Measurements from ENCODE around the gene MICU1. TPM values are rescaled to one million over a fixed set of nuclear protein-coding genes. Genes with fewer than 3 reads are reported as not detected.
"Not testable (repeated sequence)": the region's sequence is repeated elsewhere in the genome, so short reads cannot be mapped to it uniquely, and the experiment has no call there.

The MICU1 gene
- total RNA-seq, 1 experiment from 2014 or later, result 39.4 TPM

DNA sequence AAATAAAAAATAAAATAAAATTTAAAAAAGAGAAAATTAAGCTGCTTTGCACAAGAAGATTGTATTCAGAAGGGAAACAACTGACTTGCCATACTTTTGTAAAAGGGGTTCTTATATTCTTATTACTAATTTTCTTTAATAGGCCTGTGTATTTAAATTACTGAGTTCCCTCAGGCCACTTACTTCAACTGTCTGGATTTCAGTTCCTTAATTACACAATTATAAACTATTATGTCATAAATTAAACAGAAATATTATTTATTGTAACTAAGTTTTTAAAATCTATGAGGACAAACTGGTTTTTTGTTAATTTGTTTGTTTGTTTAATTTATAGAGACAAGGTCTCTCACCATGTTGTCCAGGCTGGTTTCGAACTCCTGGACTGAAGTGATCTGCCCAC, 22.4 kb upstream of the MICU1 start:
- BruUV-seq (replicated peaks), result no TSS peak
- POLR2A ChIA-PET, result no interaction called here
- Histone ChIP-seq H3K4me3 (replicated peaks in 1 of 2; ENCODE audit: low read depth in 1 of 2, low read length in 2 of 2) (no peak overlapping the region), H3K9ac (ENCODE audit: low read length) (no peak overlapping the region), H2AFZ (ENCODE audit: low read depth, low read length, poor library complexity, severe bottlenecking) (no peak overlapping the region), H3K4me1 (ENCODE audit: control insufficient read depth in 1 of 2, insufficient read depth in 2 of 2, low read length in 2 of 2) (no peaks in the 10 kb centered on the region), H4K20me1 (ENCODE audit: insufficient read depth) (no peaks in the 10 kb centered on the region), H3K79me2 (ENCODE audit: insufficient read depth, low read length) (no peaks in the 10 kb centered on the region), H3K27ac (ENCODE audit: low read depth, low read length) (no peak overlapping the region), H3K27me3 (ENCODE audit: insufficient read depth, low read length) (no peaks in the 10 kb centered on the region), H3K9me3 (ENCODE audit: control insufficient read depth in 1 of 2, insufficient read depth in 1 of 2, low read depth in 1 of 2, low read length in 2 of 2) (no peaks in the 10 kb centered on the region), H3K9me2 (ENCODE audit: insufficient read depth) (no peaks in the 10 kb centered on the region), H3K4me2 (ENCODE audit: low read length) (no peak overlapping the region), H3K36me3 (ENCODE audit: control insufficient read depth in 1 of 2, insufficient read depth in 2 of 2, low read length in 2 of 2) (no peaks in the 10 kb centered on the region)
- no peak for TF ChIP-seq EGR1 (IDR thresholded peaks at IDR 0.05; ENCODE audit: low read depth)
- TF ChIP-seq EZH2phosphoT487 (IDR thresholded peaks at IDR 0.05; ENCODE audit: borderline replicate concordance), result no peak
- no peak for TF ChIP-seq TCF7L2 (IDR thresholded peaks at IDR 0.05; ENCODE audit: borderline replicate concordance, extremely low read depth, insufficient read depth, insufficient read length)
- TF ChIP-seq YY1 (IDR thresholded peaks at IDR 0.05; ENCODE audit: extremely low read depth, insufficient replicate concordance, low read depth, low read length), result no peak
- no peak for TF ChIP-seq SP1 (IDR thresholded peaks at IDR 0.05; ENCODE audit: low read depth)
- TF ChIP-seq, protein P1, sequence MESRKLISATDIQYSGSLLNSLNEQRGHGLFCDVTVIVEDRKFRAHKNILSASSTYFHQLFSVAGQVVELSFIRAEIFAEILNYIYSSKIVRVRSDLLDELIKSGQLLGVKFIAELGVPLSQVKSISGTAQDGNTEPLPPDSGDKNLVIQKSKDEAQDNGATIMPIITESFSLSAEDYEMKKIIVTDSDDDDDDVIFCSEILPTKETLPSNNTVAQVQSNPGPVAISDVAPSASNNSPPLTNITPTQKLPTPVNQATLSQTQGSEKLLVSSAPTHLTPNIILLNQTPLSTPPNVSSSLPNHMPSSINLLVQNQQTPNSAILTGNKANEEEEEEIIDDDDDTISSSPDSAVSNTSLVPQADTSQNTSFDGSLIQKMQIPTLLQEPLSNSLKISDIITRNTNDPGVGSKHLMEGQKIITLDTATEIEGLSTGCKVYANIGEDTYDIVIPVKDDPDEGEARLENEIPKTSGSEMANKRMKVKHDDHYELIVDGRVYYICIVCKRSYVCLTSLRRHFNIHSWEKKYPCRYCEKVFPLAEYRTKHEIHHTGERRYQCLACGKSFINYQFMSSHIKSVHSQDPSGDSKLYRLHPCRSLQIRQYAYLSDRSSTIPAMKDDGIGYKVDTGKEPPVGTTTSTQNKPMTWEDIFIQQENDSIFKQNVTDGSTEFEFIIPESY (IDR thresholded peaks at IDR 0.05; ENCODE audit: extremely low read depth, insufficient replicate concordance, low read length), result no peak
- no peak for TF ChIP-seq JUND (IDR thresholded peaks at IDR 0.05)
- TF ChIP-seq, protein P2, sequence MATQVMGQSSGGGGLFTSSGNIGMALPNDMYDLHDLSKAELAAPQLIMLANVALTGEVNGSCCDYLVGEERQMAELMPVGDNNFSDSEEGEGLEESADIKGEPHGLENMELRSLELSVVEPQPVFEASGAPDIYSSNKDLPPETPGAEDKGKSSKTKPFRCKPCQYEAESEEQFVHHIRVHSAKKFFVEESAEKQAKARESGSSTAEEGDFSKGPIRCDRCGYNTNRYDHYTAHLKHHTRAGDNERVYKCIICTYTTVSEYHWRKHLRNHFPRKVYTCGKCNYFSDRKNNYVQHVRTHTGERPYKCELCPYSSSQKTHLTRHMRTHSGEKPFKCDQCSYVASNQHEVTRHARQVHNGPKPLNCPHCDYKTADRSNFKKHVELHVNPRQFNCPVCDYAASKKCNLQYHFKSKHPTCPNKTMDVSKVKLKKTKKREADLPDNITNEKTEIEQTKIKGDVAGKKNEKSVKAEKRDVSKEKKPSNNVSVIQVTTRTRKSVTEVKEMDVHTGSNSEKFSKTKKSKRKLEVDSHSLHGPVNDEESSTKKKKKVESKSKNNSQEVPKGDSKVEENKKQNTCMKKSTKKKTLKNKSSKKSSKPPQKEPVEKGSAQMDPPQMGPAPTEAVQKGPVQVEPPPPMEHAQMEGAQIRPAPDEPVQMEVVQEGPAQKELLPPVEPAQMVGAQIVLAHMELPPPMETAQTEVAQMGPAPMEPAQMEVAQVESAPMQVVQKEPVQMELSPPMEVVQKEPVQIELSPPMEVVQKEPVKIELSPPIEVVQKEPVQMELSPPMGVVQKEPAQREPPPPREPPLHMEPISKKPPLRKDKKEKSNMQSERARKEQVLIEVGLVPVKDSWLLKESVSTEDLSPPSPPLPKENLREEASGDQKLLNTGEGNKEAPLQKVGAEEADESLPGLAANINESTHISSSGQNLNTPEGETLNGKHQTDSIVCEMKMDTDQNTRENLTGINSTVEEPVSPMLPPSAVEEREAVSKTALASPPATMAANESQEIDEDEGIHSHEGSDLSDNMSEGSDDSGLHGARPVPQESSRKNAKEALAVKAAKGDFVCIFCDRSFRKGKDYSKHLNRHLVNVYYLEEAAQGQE (IDR thresholded peaks at IDR 0.05; ENCODE audit: low read depth), result no peak
- TF ChIP-seq FOSL1 (IDR thresholded peaks at IDR 0.05; ENCODE audit: low read depth), result no peak
- no peak for TF ChIP-seq EZH2 (IDR thresholded peaks at IDR 0.05)
- TF ChIP-seq, protein P3, sequence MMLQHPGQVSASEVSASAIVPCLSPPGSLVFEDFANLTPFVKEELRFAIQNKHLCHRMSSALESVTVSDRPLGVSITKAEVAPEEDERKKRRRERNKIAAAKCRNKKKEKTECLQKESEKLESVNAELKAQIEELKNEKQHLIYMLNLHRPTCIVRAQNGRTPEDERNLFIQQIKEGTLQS (IDR thresholded peaks at IDR 0.05), result no peak
- no peak for TF ChIP-seq POLR2AphosphoS5 (IDR thresholded peaks at IDR 0.05; ENCODE audit: low read depth, low read length)
- TF ChIP-seq CEBPB (IDR thresholded peaks at IDR 0.05; ENCODE audit: low read depth), result no peak
- no peak for TF ChIP-seq SIN3A (IDR thresholded peaks at IDR 0.05; ENCODE audit: low read depth)
- RAD21 ChIA-PET (ENCODE audit: low non-redundant PET in 1 of 2, low total read pairs in 2 of 2, uncharacterized antibody in 2 of 2, unreplicated experiment in 2 of 2), result no interaction called here
- DNase-seq (ENCODE audit: low read depth, low spot score) (no peak), ATAC-seq (no peak)
- intact Hi-C loops (cut with micrococcal nuclease), result no loop called here
- CTCF ChIA-PET, result no interaction called here

DNA sequence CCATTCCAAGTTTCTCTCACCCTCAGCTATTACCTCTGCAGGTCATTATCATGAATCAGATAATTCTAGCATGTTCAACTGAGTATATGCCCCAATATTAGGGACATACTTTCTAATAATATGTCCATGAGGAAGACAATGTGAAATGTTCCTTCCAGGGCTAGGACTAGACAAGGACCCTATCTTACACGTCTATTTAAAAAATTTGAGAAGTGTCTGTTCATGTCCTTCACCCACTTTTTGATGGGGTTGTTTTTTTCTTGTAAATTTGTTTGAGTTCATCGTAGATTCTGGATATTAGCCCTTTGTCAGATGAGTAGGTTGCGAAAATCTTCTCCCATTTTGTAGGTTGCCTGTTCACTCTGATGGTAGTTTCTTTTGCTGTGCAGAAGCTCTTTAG, 21.1 kb upstream of the MICU1 start:
- CTCF ChIA-PET; BruUV-seq (replicated peaks): not testable (repeated sequence)

More for the DNA sequence above, 21.1 kb upstream of the MICU1 start:
- H3K27ac ChIP-seq (ENCODE audit: low read depth, low read length); H4K20me1 ChIP-seq (ENCODE audit: insufficient read depth); H3K9me2 ChIP-seq (ENCODE audit: insufficient read depth); intact Hi-C loops (cut with micrococcal nuclease); ATAC-seq; H3K4me3 ChIP-seq (replicated peaks in 1 of 2; ENCODE audit: low read depth in 1 of 2, low read length in 2 of 2); H3K9ac ChIP-seq (ENCODE audit: low read length); H3K4me2 ChIP-seq (ENCODE audit: low read length); H3K27me3 ChIP-seq (ENCODE audit: insufficient read depth, low read length); RAD21 ChIA-PET (ENCODE audit: low non-redundant PET in 1 of 2, low total read pairs in 2 of 2, uncharacterized antibody in 2 of 2, unreplicated experiment in 2 of 2); DNase-seq (ENCODE audit: low read depth, low spot score); H3K4me1 ChIP-seq (ENCODE audit: control insufficient read depth in 1 of 2, insufficient read depth in 2 of 2, low read length in 2 of 2); H2AFZ ChIP-seq (ENCODE audit: low read depth, low read length, poor library complexity, severe bottlenecking); POLR2A ChIA-PET; H3K36me3 ChIP-seq (ENCODE audit: control insufficient read depth in 1 of 2, insufficient read depth in 2 of 2, low read length in 2 of 2); H3K79me2 ChIP-seq (ENCODE audit: insufficient read depth, low read length); H3K9me3 ChIP-seq (ENCODE audit: control insufficient read depth in 1 of 2, insufficient read depth in 1 of 2, low read depth in 1 of 2, low read length in 2 of 2): not testable (repeated sequence)

Data from HCT116 (cell line).